A549 (cell line): Measurements from ENCODE around the gene KRT36.

ENCODE experiments used
- CTCF ChIP-seq: fragments of >200 bp; sonication (Bioruptor Twin); formaldehyde crosslinking; IDR thresholded peaks from 3 replicates; pipeline ENCODE4 v1.5.1; 2016
- EP300 ChIP-seq, 2 experiments: fragments of >200 bp; sonication (Bioruptor Twin); formaldehyde crosslinking; IDR thresholded peaks; 2 replicates in 1 of 2; 3 replicates in 1 of 2; pipeline ENCODE4 v1.6.1; 2016 to 2017
- HDAC2 ChIP-seq: fragments of 200-600 bp; sonication (generic); IDR thresholded peaks from 2 replicates; pipeline ENCODE4 v1.6.1; 2016
- POLR2A ChIP-seq: IDR thresholded peaks from 2 replicates; pipeline ENCODE4 v1.6.1; 2012; ENCODE audit warnings: mild to moderate bottlenecking, low read length

- TF ChIP-seq CTCF (no peak), EP300 (IDR thresholded peaks at IDR 0.05) (no peak), POLR2A (no peak), HDAC2 (no peak)
Observed at GRCh38 chr17:41533613-41534012, 43.9 kb upstream of the KRT36 start.
